D341Med (cell line): ENCODE results near the gene CD244.
"Not testable (repeated sequence)": the region's sequence is repeated elsewhere in the genome, so short reads cannot be mapped to it uniquely, and the experiment has no call there.

ENCODE experiments used
- DNase-seq: peaks from one replicate; pipeline ENCODE4 v3.0.0; 2012; ENCODE audit warnings: low spot score

CD244 gene

GRCh38 chr1:160879056-160879455 lies 16.4 kb upstream of the CD244 start:
- DNase-seq: no peak

DNA sequence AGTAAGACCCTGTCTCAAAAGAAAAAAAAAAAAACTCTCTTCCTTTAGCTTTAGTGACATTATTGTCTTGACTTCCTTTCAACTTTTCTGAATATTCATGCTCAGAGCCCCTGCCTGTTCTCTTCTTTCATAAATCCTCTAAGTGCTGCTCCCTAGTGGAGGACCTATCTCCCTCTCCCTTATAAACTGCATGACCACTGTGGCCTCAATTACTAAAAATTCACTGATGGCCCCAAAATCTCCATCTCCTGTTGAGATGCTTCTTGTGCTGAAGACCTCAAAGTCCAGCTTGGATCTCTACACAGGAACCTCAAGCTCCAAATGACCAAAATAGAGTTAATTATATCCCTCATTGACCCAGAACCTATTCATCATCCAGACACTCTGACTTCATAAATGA lies 14.5 kb upstream of the CD244 start:
- DNase-seq: no peak

DNA sequence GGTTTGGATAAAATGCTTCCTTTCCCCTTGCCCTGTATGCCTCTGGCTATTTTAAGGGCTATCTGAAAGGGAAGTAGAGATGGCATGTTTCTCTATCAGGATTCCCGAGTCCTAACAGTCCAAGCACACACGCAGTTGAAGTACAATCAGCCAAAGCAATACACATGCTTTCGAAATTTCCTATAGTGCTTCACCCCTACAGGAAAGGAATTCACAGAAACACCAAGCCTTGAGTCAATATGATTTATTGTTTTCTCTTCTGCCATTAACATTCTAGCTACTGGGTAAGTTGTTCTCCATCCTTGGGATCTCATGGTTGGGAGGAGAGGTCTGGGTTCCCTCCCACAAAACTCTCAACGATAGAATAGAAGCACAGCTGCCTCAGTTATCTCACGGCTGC lies 13.6 kb upstream of the CD244 start:
- DNase-seq: no peak

- DNase-seq: not testable (repeated sequence)
These were observed 12.9 kb upstream of the CD244 start for GRCh38 chr1:160875591-160875990.

- DNase-seq: no peak
These were observed 12.2 kb upstream of the CD244 start for GRCh38 chr1:160874935-160875334.

GRCh38 chr1:160868141-160868540 lies 5.5 kb upstream of the CD244 start:
- DNase-seq: no peak

DNA sequence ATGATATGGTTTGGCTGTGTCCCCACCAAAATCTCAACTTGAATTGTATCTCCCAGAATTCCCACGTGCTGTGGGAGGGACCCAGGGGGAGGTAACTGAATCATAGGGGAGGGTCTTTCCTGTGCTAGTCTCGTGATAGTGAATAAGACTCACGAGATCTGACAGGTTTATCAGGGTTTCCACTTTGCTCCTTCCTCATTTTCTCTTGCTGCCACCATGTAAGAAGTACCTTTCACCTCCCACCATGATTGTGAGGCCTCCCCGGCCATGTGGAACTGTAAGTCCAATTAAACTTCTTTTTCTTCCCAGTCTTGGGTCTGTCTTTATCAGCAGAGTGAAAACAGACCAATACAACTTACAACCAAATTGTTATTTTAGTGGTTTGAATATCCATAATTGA lies 5.0 kb upstream of the CD244 start:
- not testable (repeated sequence) for DNase-seq

- no peak for DNase-seq
These were observed 4.1 kb upstream of the CD244 start for GRCh38 chr1:160866695-160867260.

DNA sequence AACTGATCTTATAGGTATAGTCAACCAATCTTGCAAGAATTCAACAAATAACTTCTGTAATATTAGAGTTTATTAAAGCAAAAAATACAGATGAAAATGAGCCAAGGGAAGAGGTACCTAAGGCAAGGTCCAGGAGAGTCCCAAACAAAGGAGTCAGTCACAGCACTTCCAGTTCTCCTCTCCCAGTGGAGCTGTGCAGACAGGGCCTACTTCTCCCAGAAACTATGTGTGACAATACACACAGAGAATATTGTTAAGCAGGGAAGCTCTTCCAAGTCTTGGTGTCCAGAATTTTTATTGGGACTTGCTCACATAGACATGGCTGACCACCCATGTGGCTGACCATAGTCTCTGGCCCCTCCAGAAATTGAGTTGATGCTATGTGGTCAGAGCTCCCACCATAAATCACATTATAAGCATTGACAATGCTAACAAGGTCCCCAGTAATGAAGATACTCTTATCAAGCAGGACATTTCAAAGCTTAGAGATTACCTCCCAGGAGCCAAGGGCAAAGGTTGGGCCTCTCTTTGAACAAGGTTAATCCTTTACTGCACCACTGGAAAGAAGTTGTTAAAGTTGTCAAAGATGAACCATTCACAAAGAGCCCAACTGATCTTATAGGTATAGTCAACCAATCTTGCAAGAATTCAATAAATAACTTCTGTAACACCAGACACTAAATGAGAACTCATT lies 3.5 kb upstream of the CD244 start:
- DNase-seq: no peak

GRCh38 chr1:160865337-160865736 lies 2.6 kb upstream of the CD244 start:
- no peak for DNase-seq

- no peak for DNase-seq
These were observed 1.5 kb upstream of the CD244 start for GRCh38 chr1:160864173-160864572.

- no peak for DNase-seq
These were observed 1.1 kb upstream of the CD244 start for GRCh38 chr1:160863774-160864131.

GRCh38 chr1:160863061-160863773 lies 530 bp upstream of the CD244 start:
- DNase-seq: no peak

DNA sequence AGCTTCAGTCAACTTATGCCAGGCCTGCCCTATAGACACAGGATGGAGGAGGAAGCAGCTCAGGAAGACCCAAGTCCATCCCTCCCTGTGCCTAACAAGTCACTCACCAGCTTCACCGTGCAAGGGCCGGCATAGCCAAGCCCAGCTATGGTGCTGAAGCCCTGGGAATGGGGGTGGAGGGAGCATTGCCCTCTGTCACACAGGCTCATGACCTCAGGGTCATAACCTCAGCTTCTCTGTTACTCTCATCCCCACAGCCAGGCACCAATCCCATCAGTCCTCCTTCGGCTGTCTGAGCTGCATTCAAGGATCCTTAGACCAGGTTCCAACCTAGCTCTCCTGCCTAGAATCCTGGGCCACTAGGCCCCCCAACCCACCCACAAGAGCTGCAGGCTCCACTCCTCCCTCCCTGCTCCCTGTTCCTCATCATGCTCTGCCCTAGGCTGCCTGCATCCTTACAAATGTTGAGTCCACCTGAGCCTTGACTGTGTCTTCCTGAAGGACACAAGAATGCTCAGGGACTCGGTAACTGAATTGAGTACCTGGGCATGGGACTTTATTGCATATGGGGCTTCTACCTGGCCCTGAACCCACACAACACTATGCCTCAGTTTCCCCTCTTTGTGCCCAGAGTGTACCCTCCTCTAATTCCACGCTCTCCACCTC lies 1.7 kb downstream of the CD244 start:
- DNase-seq: no peak

GRCh38 chr1:160859166-160859565 lies 3.5 kb downstream of the CD244 start:
- no peak for DNase-seq

- DNase-seq: no peak
These were observed 4.2 kb downstream of the CD244 start for GRCh38 chr1:160858507-160858906.

DNA sequence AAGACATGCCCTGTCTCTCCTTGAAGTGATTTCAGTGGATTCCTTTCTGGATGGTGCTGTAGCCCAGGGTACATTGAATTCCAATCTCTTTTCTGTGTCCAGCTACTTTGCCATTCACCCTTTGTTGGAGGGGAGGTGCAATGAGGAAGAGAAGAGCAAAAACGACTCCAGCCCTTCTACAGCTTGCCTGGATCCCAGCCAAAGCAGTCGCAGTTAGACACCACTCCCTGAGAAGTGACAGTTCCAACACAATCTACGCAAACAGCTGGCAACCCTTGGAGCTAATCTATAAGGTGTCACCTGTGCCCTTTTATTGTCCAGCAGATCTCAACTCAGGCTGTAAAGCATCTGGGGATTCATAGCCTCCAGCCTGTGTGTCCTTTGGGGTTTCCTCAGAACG lies 4.6 kb downstream of the CD244 start:
- no peak for DNase-seq

DNA sequence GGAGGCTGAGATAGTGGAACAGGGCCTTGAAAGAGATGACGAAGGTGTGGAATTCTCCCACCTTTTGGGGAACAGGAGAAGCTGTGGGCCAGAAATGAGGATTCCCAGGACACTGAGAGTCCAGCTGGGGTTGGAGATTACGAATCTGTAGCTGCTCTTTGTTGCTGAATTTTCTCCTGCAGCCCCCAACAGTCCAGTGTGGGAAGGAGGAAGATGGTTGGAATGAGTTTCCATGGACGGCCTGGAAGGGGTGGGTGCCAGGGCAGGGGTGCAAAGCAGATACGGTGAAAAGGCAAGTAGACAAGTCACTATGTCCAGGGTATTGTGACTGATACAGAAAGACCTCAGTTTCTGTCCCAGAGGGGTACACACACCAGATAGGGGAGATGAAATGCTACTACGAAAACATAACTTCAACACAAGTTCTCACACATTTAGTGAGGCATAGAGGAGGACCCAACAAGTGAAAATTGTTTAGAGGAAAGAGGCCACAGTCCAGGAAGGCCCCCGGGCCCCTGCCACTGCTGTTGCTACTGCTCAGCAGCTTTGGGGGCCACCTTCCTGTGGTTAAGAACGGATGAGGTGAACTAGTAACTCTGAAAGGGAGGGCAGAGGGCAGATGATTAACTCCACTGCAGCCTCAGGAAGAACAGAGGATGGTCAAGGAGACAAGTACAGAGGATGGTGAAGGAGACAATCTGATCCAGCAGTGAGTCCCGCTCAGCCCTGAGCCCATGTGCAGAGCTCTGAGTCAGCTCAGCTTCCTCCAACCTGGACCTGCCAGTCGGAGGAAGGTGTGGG lies 7.3 kb downstream of the CD244 start:
- DNase-seq: no peak

DNA sequence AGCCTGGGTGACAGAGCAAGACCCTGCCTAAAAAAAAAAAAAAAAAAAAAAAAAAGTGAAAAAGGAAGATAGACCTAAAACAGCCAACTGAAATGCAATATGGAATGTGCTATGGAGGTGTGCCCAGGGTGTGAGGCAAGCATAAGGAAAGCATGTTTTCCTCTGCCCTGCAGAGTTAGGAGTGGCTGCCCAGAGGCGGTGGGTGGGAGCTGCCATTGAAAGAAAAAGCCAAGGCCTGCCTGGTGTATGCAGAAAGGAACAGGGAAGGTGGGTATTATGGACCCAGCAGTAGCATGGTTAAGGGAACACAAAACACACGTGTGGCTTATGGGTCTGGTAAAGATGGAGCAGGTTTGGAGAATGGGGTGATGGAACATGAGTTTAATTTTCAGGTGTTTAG lies 8.9 kb downstream of the CD244 start:
- DNase-seq: no peak

- no peak for DNase-seq
These were observed 9.7 kb downstream of the CD244 start for GRCh38 chr1:160853014-160853413.

- no peak for DNase-seq
These were observed 11.7 kb downstream of the CD244 start for GRCh38 chr1:160850993-160851392.

GRCh38 chr1:160850541-160850940 lies 12.1 kb downstream of the CD244 start:
- DNase-seq: no peak
